GM12865 (cell line): ENCODE data around the gene SNRNP27.

ENCODE experiments used
- DNase-seq: peaks from one replicate; pipeline ENCODE4 v3.0.0; 2010; ENCODE audit warnings: low read depth
- H3K4me3 ChIP-seq: 2 replicates; pipeline ENCODE4 v1.5.1; 2011; ENCODE audit warnings: mild to moderate bottlenecking, low read depth, low read length, control low read depth
- TF ChIP-seq, protein P1 (sequence below): IDR thresholded peaks from 2 replicates; pipeline ENCODE4 v1.5.1; 2011; ENCODE audit warnings: low read length, control low read depth, low read depth, inconsistent platforms; ENCODE audit not compliant: insufficient read depth; ENCODE audit errors: missing control alignments

Gene SNRNP27

GRCh38 chr2:69933839-69934613 lies 40.3 kb downstream of the SNRNP27 start:
- no peak overlapping the region for H3K4me3 ChIP-seq
- TF ChIP-seq, protein P1, sequence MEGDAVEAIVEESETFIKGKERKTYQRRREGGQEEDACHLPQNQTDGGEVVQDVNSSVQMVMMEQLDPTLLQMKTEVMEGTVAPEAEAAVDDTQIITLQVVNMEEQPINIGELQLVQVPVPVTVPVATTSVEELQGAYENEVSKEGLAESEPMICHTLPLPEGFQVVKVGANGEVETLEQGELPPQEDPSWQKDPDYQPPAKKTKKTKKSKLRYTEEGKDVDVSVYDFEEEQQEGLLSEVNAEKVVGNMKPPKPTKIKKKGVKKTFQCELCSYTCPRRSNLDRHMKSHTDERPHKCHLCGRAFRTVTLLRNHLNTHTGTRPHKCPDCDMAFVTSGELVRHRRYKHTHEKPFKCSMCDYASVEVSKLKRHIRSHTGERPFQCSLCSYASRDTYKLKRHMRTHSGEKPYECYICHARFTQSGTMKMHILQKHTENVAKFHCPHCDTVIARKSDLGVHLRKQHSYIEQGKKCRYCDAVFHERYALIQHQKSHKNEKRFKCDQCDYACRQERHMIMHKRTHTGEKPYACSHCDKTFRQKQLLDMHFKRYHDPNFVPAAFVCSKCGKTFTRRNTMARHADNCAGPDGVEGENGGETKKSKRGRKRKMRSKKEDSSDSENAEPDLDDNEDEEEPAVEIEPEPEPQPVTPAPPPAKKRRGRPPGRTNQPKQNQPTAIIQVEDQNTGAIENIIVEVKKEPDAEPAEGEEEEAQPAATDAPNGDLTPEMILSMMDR, result no peak
- DNase-seq, result peak; percentile 29

- no peak for DNase-seq
- no peak overlapping the region for H3K4me3 ChIP-seq
- TF ChIP-seq, protein P1, result no peak
Measured at GRCh38 chr2:69934614-69934908, 40.8 kb downstream of the SNRNP27 start.

DNA sequence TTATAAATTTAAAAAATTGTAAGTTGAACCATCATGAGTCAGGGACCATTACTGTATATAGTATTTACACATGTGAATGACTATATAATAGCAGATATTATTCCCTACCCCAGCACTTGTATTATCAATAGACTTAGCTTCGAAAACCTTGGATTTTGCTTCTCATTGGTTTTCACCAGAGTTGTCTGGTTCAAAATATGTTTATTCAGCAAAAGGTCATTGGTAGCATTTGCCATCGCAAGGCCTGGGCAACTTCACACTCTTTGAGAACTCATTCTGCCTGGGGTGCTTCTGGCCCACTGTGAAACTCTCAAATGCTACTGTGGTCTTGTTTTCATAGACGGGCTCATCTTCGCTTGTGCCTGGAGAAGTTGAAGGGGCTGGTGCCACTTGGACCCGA lies 41.3 kb downstream of the SNRNP27 start:
- no peak for DNase-seq
- H3K4me3 ChIP-seq, result no peak overlapping the region
- TF ChIP-seq, protein P1, result no peak

- no peak for DNase-seq
- TF ChIP-seq, protein P1, result no peak
- H3K4me3 ChIP-seq, result no peak overlapping the region
Measured at GRCh38 chr2:69936906-69937305, 43.1 kb downstream of the SNRNP27 start.

DNA sequence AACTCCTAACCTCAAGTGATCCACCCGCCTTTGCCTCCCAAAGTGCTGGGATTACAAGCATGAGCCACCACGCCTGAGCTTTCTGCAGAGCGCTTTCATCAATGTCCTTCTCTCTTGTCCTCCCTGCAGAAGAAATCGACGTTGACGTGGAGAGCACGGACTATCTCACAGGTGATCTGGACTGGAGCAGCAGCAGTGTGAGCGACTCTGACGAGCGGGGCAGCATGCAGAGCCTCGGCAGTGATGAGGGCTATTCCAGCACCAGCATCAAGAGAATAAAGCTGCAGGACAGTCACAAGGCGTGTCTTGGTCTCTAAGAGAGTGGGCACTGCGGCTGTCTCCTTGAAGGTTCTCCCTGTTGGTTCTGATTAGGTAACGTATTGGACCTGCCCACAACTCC lies 44.2 kb downstream of the SNRNP27 start:
- no peak overlapping the region for H3K4me3 ChIP-seq
- TF ChIP-seq, protein P1, result no peak

GRCh38 chr2:69939722-69940121 lies 46.0 kb downstream of the SNRNP27 start:
- DNase-seq, result no peak
- TF ChIP-seq, protein P1, result no peak

More for the DNA sequence above, 44.2 kb downstream of the SNRNP27 start:
- no peak for DNase-seq

DNA sequence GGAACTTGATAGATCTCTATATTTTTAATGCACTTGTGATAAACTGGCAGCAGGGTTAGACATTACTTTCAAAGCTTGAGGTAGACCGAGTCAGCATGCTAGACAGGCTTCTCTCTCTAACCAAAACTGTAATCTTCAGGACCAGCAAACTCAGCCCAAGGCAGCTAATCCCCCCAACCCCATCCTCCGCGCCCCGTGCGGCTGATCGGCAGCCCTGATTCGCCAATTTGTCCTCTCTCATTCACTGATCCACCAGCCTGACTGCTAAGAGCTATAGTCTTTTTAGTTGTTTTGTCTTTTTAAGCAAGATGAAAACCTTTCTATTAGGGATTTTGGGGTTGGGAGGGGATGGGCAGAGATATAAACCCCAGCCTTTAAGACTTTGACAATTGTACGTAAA lies 46.9 kb downstream of the SNRNP27 start:
- TF ChIP-seq, protein P1, result no peak
- DNase-seq, result no peak
- H3K4me3 ChIP-seq, result no peak overlapping the region

More at GRCh38 chr2:69939722-69940121, 46.0 kb downstream of the SNRNP27 start:
- no peak overlapping the region for H3K4me3 ChIP-seq
